Measurements from ENCODE around the gene LRRC47.

- TF ChIP-seq CTCF (IDR thresholded peaks at IDR 0.05; ENCODE audit: low read depth, low read length) (no peak), POLR2A (IDR thresholded peaks at IDR 0.05; ENCODE audit: extremely low read depth, insufficient read length) (no peak), MYC (IDR thresholded peaks at IDR 0.05; ENCODE audit: low read depth, low read length) (no peak)
- TF ChIP-seq, protein P1, sequence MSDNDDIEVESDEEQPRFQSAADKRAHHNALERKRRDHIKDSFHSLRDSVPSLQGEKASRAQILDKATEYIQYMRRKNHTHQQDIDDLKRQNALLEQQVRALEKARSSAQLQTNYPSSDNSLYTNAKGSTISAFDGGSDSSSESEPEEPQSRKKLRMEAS (IDR thresholded peaks at IDR 0.05; ENCODE audit: low read depth, low read length): no peak
Observed at GRCh38 chr1:3787349-3787715, 9.0 kb downstream of the LRRC47 start.

Data from NB4 (cell line).